Thymus (tissue), 11 donors: ENCODE data around the gene HIPK1. TPM values are rescaled to one million over a fixed set of nuclear protein-coding genes. Genes with fewer than 3 reads are reported as not detected.

Source experiments
- DNase-seq, 9 donors: peaks; one replicate each; pipeline ENCODE4 v3.0.0-alpha.2; 2013; ENCODE audit warnings: low spot score in 9 of 9, low read depth in 6 of 9, missing footprints in 1 of 9
- H3K27ac ChIP-seq, 2 donors: one replicate each; pipeline ENCODE4 v1.5.1; 2013; ENCODE audit warnings: control low read depth in 1 of 2, low read depth in 1 of 2, low read length in 1 of 2, mild to moderate bottlenecking in 1 of 2, moderate library complexity in 1 of 2
- H3K27me3 ChIP-seq, 2 donors: one replicate each; pipeline ENCODE4 v1.5.1; 2013; ENCODE audit warnings: low read length in 1 of 2; ENCODE audit not compliant: control insufficient read depth in 2 of 2, insufficient read depth in 1 of 2
- H3K36me3 ChIP-seq, 2 donors: one replicate each; pipeline ENCODE4 v1.5.1; 2013; ENCODE audit warnings: low read length in 1 of 2, mild to moderate bottlenecking in 1 of 2, moderate library complexity in 1 of 2; ENCODE audit not compliant: control insufficient read depth in 2 of 2, insufficient read depth in 2 of 2
- H3K4me1 ChIP-seq, 2 donors: one replicate each; pipeline ENCODE4 v1.5.1; 2013; ENCODE audit warnings: low read length in 2 of 2; ENCODE audit not compliant: control insufficient read depth in 2 of 2, insufficient read depth in 2 of 2
- H3K4me3 ChIP-seq, 2 donors: one replicate each; pipeline ENCODE4 v1.5.1; 2013; ENCODE audit warnings: low read length in 2 of 2, control low read depth in 1 of 2, mild to moderate bottlenecking in 1 of 2
- H3K9me3 ChIP-seq, 2 donors: one replicate each; pipeline ENCODE4 v1.5.1; 2013; ENCODE audit warnings: low read length in 1 of 2, mild to moderate bottlenecking in 1 of 2; ENCODE audit not compliant: control insufficient read depth in 2 of 2, insufficient read depth in 1 of 2
- whole genome bisulfite sequencing: extraction: QIAGEN DNeasy Blood & Tissue Kit; methylation state at CpG from one replicate; pipeline ENCODE4 v1.1.7; 2013; 5-methylcytosine and 5-hydroxymethylcytosine counted together
- polyA plus RNA-seq: library from polyadenylated mRNA; stranded (reverse); fragments of 200-250 nt; gene quantifications from one replicate; pipeline ENCODE4 v1.2.3, GENCODE V29; 2013
- total RNA-seq: library from RNA; stranded (reverse); fragments of 120-200 nt; gene quantifications from one replicate; pipeline ENCODE4 v1.2.4, GENCODE V29; 2013
- donor health status: healthy.

The HIPK1 gene
- total and polyA plus RNA-seq, 2 donors: 30.1 to 40.6 TPM

DNA sequence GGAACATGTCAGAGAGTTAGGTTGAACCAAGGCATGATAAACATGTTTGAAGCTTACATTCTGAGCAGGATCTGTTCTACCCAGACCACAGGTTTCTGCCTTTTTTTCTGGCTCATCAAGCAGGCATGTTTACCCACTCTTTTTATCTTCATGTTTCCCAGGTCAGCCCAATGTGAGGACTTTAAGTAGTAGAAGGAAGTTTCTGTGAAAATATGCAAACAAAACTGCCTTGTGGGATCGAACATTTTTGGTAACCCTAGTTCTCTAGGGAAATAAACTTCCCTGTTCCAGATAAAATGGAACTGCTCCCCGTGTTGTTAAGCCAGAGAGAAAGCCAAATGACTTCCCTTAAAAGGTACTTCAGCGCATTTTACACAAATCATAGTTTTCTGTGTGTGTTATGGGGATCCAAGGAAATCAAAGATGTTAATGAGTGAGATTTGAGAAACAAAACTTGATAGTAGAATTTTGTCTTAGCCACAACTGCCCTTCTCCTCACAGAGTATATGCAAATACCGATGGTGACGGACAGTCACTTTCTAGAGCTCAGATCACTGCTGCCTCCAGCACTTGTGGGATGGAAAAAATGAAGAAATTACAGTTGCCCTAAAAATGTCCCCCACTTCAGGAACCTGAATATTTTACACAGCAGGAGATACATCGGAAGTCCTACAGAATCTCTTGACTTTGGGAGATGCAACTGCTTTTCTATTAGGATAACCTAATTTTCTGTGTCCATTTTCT is 765 bp upstream of the HIPK1 start:
- WGBS: 12% methylated on average over 6 of the region's 6 CpGs
- peak in 2 of 9 donors; percentile 13 to 46 for DNase-seq
- Histone ChIP-seq H3K9me3 (no peaks in the 10 kb centered on the region), H3K4me1 (peaks cover 6 to 23% of the 10 kb centered on the region in 2 donors), H3K36me3 (no peaks in the 10 kb centered on the region), H3K4me3 (peak overlapping the region; percentile 94 to 96), H3K27me3 (no peaks in the 10 kb centered on the region), H3K27ac (peak overlapping the region; percentile 98 to 99)

DNA sequence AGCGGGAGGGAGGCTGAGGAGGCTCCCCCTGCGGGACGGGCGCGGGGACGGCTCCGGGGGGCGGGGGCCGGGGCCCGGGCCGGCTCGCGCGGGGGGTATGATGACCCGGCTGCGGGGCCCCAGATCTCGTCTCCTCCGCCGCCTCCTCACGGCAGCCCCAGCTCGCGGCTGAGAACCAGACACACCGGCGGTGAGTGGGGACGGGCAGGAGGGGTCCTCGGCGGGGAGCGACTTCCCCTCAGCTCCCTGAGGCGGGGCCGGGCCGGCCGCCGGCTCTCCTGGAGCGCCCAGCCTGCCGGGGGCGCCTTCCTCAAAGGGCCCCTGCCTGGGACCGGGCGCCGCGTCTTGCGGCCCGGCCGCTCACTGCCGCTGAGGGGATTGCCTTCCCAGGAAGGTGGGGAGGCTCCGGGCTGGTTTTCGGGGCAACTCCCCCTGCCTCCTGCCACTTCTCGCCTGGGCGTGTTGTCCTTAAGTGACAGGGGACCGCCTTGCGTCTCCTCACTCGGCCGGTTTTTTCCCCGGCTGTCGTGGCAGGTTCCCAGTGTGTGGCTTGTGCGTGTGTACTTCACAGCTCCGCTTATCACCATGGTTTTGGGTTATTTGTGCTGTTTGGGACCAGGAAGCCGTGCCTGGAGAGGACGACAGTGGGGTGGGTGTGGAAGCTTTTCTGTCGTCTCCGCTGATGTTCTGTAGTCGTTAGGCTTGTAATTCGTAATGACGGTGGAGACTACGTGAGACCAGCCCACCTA is 800 bp downstream of the HIPK1 start:
- Histone ChIP-seq H3K4me1 (peaks cover 14 to 35% of the 10 kb centered on the region in 2 donors), H3K36me3 (peaks cover 0 to 5% of the 10 kb centered on the region in 2 donors), H3K27me3 (no peaks in the 10 kb centered on the region), H3K4me3 (peak overlapping the region; percentile 89 to 96), H3K9me3 (no peaks in the 10 kb centered on the region), H3K27ac (peak overlapping the region; percentile 94 to 99)
- DNase-seq: peak in 3 of 9 donors; percentile 55 to 75 (median 60)
- under 1% methylated on average over 64 of the region's 64 CpGs for WGBS

DNA sequence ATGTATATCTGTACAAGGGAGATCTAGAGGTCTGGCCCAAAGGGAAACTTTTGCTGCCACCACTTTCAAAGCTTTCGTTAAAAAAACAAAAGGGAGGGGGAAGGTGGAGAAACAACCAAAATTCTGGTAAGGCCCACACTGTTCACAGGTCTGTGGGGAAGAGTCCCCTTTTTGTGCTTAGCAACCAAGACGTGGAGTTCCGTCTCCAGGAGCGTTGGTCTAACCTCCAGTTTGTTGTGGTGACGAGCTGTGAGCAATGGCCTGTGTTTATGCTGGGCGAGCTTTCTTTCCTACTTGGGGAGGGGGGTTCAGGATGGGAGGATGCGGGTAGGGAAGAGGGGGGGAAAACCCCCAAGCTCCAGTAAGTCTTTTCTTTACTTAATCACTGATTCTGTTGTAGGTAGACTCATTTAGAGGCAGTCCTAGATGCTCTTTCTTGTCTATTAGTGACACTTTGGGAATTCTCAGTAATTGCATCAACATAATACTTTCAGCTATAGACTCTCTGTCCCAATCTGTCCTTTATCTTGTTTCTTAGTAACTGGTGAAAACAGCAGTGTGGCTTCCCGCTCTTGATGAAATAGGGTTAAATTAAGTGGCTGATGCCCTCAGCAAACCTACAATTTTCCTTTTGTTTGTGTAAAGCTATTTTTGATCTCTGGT is 1.5 kb downstream of the HIPK1 start:
- H3K4me1 ChIP-seq: peaks cover 17 to 38% of the 10 kb centered on the region in 2 donors

DNA sequence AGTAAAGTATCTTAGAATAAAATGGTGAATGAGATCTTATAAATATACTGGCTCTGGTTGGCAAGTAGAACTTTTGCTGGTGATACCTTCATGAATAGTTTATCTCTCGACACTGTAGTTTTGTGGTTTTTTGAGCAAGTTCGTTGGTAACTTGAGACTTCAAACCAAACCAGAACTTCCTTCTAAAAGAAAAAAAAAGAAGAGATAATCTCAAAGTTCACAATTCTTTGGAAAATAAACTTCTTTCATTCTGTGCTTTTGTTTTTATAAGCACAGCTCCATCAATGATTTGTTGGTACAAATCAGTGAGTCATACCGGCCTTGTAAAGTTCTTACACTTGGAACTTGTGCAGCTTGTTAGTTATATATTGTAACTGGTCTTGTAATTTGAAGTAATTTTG is 2.3 kb downstream of the HIPK1 start:
- Histone ChIP-seq H3K4me3 (peak overlapping the region; percentile 89 to 96), H3K4me1 (peaks cover 19 to 43% of the 10 kb centered on the region in 2 donors), H3K36me3 (peaks cover 0 to 5% of the 10 kb centered on the region in 2 donors), H3K27ac (peak overlapping the region; percentile 70 to 94), H3K9me3 (no peaks in the 10 kb centered on the region), H3K27me3 (no peaks in the 10 kb centered on the region)
- DNase-seq: peak in 5 of 9 donors; percentile 50 to 87 (median 64)
- WGBS: under 1% methylated on average over 3 of the region's 3 CpGs

More for the DNA sequence above, 1.5 kb downstream of the HIPK1 start:
- Histone ChIP-seq H3K27ac (peak overlapping the region; percentile 94 to 99), H3K9me3 (no peaks in the 10 kb centered on the region), H3K27me3 (no peaks in the 10 kb centered on the region), H3K4me3 (peak overlapping the region; percentile 89 to 96), H3K36me3 (peaks cover 0 to 5% of the 10 kb centered on the region in 2 donors)
- WGBS: under 1% methylated on average over 8 of the region's 8 CpGs
- peak in 4 of 9 donors; percentile 62 to 83 (median 64) for DNase-seq

DNA sequence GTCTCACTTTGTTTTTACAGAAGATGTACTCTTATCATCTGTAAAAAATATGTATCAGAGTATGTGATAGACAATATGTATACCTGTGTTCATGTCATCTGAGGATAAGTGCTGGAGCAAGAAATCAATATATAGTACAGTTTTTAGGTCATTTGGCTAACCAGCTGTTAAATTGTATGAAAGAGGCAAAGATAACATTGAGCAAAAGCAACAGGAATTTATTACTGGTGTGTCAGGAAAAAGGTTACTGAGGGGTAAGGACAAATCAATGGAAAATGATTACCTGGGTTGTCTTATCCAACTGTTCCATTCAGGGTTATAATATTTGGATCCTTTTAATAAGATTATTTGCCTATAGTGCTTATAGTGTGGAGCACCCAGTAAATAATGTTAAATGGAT is 4.9 kb downstream of the HIPK1 start:
- H3K9me3 ChIP-seq: no peaks in the 10 kb centered on the region
- peaks cover 33 to 50% of the 10 kb centered on the region in 2 donors for H3K4me1 ChIP-seq
- H3K36me3 ChIP-seq: peaks cover 0 to 7% of the 10 kb centered on the region in 2 donors
- H3K4me3 ChIP-seq: peak overlapping the region in 1 of 2 donors; percentile 6
- DNase-seq: no peak
- H3K27ac ChIP-seq: peak overlapping the region in 1 of 2 donors; percentile 94
- H3K27me3 ChIP-seq: no peaks in the 10 kb centered on the region

DNA sequence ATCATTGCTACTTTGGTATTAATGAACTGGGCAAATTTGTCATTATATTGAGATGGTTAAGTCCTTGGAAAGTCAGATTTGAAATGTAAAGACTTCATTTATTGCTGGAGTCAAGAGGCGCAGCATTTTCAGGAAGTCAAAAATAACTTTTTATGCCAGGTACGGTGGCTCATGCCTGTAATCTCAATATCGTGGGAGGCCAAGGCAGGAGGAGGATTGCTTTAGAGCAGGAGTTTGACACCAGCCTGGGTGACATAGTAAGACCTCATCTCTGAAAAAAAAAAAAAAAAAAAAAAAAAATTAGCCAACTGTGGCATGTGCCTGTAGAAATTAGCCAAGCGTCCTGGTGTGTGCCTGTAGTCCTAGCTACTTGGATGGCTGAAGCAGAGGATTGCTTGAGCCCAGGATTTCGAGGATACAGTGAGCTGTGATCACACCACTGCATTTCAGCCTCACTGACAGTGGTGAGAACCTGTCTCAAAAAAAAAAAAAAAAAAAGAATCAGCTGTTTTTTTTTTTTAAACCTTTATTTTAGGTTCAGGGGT is 5.5 kb downstream of the HIPK1 start:
- no peak for DNase-seq
- Histone ChIP-seq H3K4me3 (no peak overlapping the region), H3K27me3 (no peaks in the 10 kb centered on the region), H3K4me1 (peaks cover 37 to 56% of the 10 kb centered on the region in 2 donors), H3K27ac (peak overlapping the region; percentile 33 to 94), H3K9me3 (no peaks in the 10 kb centered on the region), H3K36me3 (peaks cover 0 to 7% of the 10 kb centered on the region in 2 donors)
- 55% methylated on average over 5 of the region's 5 CpGs for WGBS

DNA sequence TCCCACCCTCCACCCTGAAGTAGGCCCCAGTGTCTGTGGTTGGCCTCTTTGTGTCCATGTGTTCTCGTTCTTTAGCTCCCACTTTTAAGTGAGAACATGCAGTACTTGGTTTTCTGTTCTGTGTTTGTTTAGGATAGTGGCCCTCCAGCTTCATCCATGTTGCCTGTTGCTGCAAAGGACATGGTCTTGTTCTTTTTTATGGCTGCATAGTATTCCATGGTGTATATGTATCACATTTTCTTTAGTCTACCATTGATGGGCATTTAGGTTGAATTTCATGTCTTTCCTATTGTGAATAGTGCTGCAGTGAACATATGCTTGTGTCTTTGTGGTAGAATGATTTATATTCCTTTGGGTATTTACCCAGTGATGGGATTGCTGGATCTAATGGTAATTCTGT is 6.1 kb downstream of the HIPK1 start:
- WGBS: 83% methylated on average over 1 of the region's 1 CpG
- peak overlapping the region in 1 of 2 donors; percentile 14 for H3K27ac ChIP-seq
- no peak for DNase-seq
- no peaks in the 10 kb centered on the region for H3K27me3 ChIP-seq
- H3K9me3 ChIP-seq: no peaks in the 10 kb centered on the region
- no peak overlapping the region for H3K4me3 ChIP-seq
- peaks cover 0 to 8% of the 10 kb centered on the region in 2 donors for H3K36me3 ChIP-seq
- H3K4me1 ChIP-seq: peaks cover 41 to 62% of the 10 kb centered on the region in 2 donors

DNA sequence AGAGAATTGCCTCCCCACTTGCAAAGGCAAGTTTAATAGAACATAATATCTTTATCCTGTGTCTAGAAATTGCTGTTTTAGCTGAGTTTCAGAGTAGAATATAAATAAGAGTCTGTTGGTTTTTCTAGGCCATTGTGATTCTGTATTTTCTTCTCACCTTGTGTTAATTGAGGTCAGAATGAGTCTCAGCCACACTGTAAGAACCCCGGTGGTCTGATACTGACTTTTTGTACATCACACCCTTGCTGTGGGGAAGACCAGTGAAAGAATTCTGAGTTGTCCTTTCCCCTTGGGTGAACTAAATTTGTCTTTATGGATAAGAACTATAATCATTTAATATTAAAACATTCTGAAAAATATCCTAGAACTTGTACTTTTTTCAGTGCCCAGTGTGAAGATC is 6.8 kb downstream of the HIPK1 start:
- Histone ChIP-seq H3K27ac (peak overlapping the region in 1 of 2 donors; percentile 33), H3K27me3 (no peaks in the 10 kb centered on the region), H3K9me3 (no peaks in the 10 kb centered on the region), H3K4me3 (peak overlapping the region in 1 of 2 donors; percentile 3), H3K36me3 (peaks cover 8 to 16% of the 10 kb centered on the region in 2 donors), H3K4me1 (peaks cover 47 to 70% of the 10 kb centered on the region in 2 donors)
- WGBS: 38% methylated on average over 1 of the region's 1 CpG
- DNase-seq: no peak
